ENCODE results near the gene ALG14.

DNA sequence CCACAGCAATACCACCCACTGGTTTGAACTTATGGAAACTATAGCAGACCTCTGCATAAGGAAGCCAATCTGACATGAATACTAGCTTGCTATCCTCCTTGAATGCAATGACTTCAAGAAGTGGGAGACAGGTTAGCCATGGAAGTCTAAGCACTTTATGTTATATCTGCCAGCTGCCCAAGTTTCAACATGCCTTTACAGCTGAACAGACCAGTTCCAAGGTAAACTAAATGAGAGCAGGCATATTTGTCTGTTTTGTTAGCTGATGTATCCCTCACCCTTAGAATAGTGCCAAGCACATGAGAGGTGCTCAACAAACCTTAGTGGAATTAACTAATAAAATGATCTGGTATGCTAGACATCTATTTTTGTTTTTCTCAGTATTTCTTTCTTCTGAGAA, 65.1 kb downstream of the ALG14 start:
- TF ChIP-seq EZH2 (IDR thresholded peaks at IDR 0.05; ENCODE audit: low read length, missing control alignments) (no peak), CTCF (conservative IDR thresholded peaks at IDR 0.05 in 1 of 2, IDR thresholded peaks at IDR 0.05 in 1 of 2; ENCODE audit: low read depth in 1 of 2, low read length in 2 of 2) (no peak)
